Measurements from ENCODE around the gene HSPA1B. TPM values are rescaled to one million over a fixed set of nuclear protein-coding genes. Genes with fewer than 3 reads are reported as not detected.
A peak's percentile ranks its signal among the peaks of the same experiment; 100 is the strongest.
"Not testable (repeated sequence)": the region's sequence is repeated elsewhere in the genome, so short reads cannot be mapped to it uniquely, and the experiment has no call there.

HSPA1B gene
- total and polyA plus RNA-seq, 7 donors, result 19.4 to 721 (median 199) TPM

- Histone ChIP-seq H3K9me3 (no peaks in the 10 kb centered on the region), H3K4me1 (peaks cover 24% of the 10 kb centered on the region), H3K27me3 (ENCODE audit: insufficient read depth in 3 of 3, low read length in 2 of 3) (no peaks in the 10 kb centered on the region), H3K27ac (peak overlapping the region; percentile 10), H3K4me3 (no peak overlapping the region), H3K36me3 (ENCODE audit: insufficient read depth in 1 of 2, low read depth in 1 of 2) (peaks cover 0 to 34% of the 10 kb centered on the region in 2 donors)
- intact Hi-C loops (cut with DNase I), result loop anchor here in 1 of 2 donors (5.0 kb wide), 1 partner anchor 35 kb away; no protein-coding TSS in a partner anchor
- ATAC-seq, result no peak
- peak in 1 of 2 donors; percentile 18 for DNase-seq
- no peak for TF ChIP-seq CTCF (IDR thresholded peaks at IDR 0.05)
- 54 to 58% (median 54%) methylated on average over 5 of the region's 5 CpGs for WGBS, 3 donors
These were observed 29.9 kb upstream of the HSPA1B start for GRCh38 chr6:31797588-31797987.

GRCh38 chr6:31799781-31800180 is 27.8 kb upstream of the HSPA1B start:
- ATAC-seq, result no peak
- no peak for DNase-seq
- no peak for TF ChIP-seq CTCF (IDR thresholded peaks at IDR 0.05)
- peaks cover 17% of the 10 kb centered on the region for H3K4me1 ChIP-seq
- no peak overlapping the region for H3K4me3 ChIP-seq
- 60 to 72% (median 65%) methylated on average over 12 of the region's 12 CpGs for WGBS, 3 donors
- intact Hi-C loops (cut with DNase I), result loop anchor here in 1 of 2 donors (5.0 kb wide), 1 partner anchor 33 kb away; no protein-coding TSS in a partner anchor
- no peaks in the 10 kb centered on the region for H3K27me3 ChIP-seq (ENCODE audit: insufficient read depth in 3 of 3, low read length in 2 of 3)
- H3K36me3 ChIP-seq (ENCODE audit: insufficient read depth in 1 of 2, low read depth in 1 of 2), result peaks cover 0 to 42% of the 10 kb centered on the region in 2 donors
- peak overlapping the region; percentile 27 for H3K27ac ChIP-seq
- no peaks in the 10 kb centered on the region for H3K9me3 ChIP-seq

GRCh38 chr6:31801031-31801927 is 26.3 kb upstream of the HSPA1B start:
- H3K27me3 ChIP-seq (ENCODE audit: insufficient read depth in 3 of 3, low read length in 2 of 3); H3K27ac ChIP-seq; H3K4me3 ChIP-seq; intact Hi-C loops (cut with DNase I); ATAC-seq; DNase-seq; H3K9me3 ChIP-seq: not testable (repeated sequence)
- Histone ChIP-seq H3K4me1 (peaks cover 27% of the 10 kb centered on the region), H3K36me3 (ENCODE audit: insufficient read depth in 1 of 2, low read depth in 1 of 2) (peaks cover 0 to 42% of the 10 kb centered on the region in 2 donors)
- WGBS, 3 donors, result 87 to 90% (median 89%) methylated on average over 8 of the region's 8 CpGs

- H3K9me3 ChIP-seq, result no peaks in the 10 kb centered on the region
- H3K36me3 ChIP-seq (ENCODE audit: insufficient read depth in 1 of 2, low read depth in 1 of 2), result peaks cover 0 to 42% of the 10 kb centered on the region in 2 donors
- DNase-seq (no peak), ATAC-seq (peak; percentile 1 to 17 (median 4))
- peak overlapping the region; percentile 68 for H3K4me3 ChIP-seq
- peak overlapping the region; percentile 86 for H3K27ac ChIP-seq
- 14 to 16% (median 15%) methylated on average over 7 of the region's 7 CpGs for WGBS, 3 donors
- intact Hi-C loops (cut with DNase I), result no loop called here
- no peak for TF ChIP-seq CTCF (IDR thresholded peaks at IDR 0.05)
- peaks cover 13% of the 10 kb centered on the region for H3K4me1 ChIP-seq
- no peaks in the 10 kb centered on the region for H3K27me3 ChIP-seq (ENCODE audit: insufficient read depth in 3 of 3, low read length in 2 of 3)
These were observed 21.5 kb upstream of the HSPA1B start for GRCh38 chr6:31805939-31806469.

Data from psoas muscle (tissue), 8 donors.